ENCODE measurements around the gene CPXCR1.
"Not testable (repeated sequence)": the region's sequence is repeated elsewhere in the genome, so short reads cannot be mapped to it uniquely, and the experiment has no call there.

The CPXCR1 gene

GRCh38 chrX:88746925-88747324, at the start of gene CPXCR1:
TSS of gene CPXCR1 (plus strand) at chrX:88747225. CDS start at chrX:88753415, 6,190 bp downstream.
- Mint-ChIP-seq H3K4me1 (no peaks in the 10 kb centered on the region), H3K36me3 (ENCODE audit: low read depth) (no peaks in the 10 kb centered on the region), H3K27ac (no peak within 1 kb of the TSS), H3K9me3 (no peaks in the 10 kb centered on the region), H3K27me3 (ENCODE audit: low read depth) (no peaks in the 10 kb centered on the region), H3K4me3 (no peak within 1 kb of the TSS)
- no peak for TF ChIP-seq CTCF (IDR thresholded peaks at IDR 0.05; ENCODE audit: unreplicated experiment in 3 of 3)

GRCh38 chrX:88735835-88736234, 11.2 kb upstream of the CPXCR1 start:
- H3K36me3 Mint-ChIP-seq (ENCODE audit: low read depth) = no peaks in the 10 kb centered on the region
- no peak overlapping the region for H3K4me3 Mint-ChIP-seq
- no peak overlapping the region for H3K27ac Mint-ChIP-seq
- no peak for TF ChIP-seq CTCF (IDR thresholded peaks at IDR 0.05; ENCODE audit: unreplicated experiment in 3 of 3)
- no peaks in the 10 kb centered on the region for H3K27me3 Mint-ChIP-seq (ENCODE audit: low read depth)
- no peaks in the 10 kb centered on the region for H3K9me3 Mint-ChIP-seq
- H3K4me1 Mint-ChIP-seq = no peaks in the 10 kb centered on the region

- not testable (repeated sequence) for H3K4me1 Mint-ChIP-seq; H3K27me3 Mint-ChIP-seq (ENCODE audit: low read depth); H3K4me3 Mint-ChIP-seq; H3K27ac Mint-ChIP-seq; H3K36me3 Mint-ChIP-seq (ENCODE audit: low read depth); H3K9me3 Mint-ChIP-seq
Observed at GRCh38 chrX:88746215-88746614, 810 bp upstream of the CPXCR1 start.

- H3K9me3 Mint-ChIP-seq; H3K27ac Mint-ChIP-seq; H3K27me3 Mint-ChIP-seq (ENCODE audit: low read depth); H3K36me3 Mint-ChIP-seq (ENCODE audit: low read depth); H3K4me3 Mint-ChIP-seq; H3K4me1 Mint-ChIP-seq: not testable (repeated sequence)
Observed at GRCh38 chrX:88752339-88752738, 5.3 kb downstream of the CPXCR1 start.

GRCh38 chrX:88789825-88790224, 42.8 kb downstream of the CPXCR1 start:
- H3K27ac Mint-ChIP-seq = no peak overlapping the region
- H3K36me3 Mint-ChIP-seq (ENCODE audit: low read depth) = no peaks in the 10 kb centered on the region
- no peak for TF ChIP-seq CTCF (IDR thresholded peaks at IDR 0.05; ENCODE audit: unreplicated experiment in 3 of 3)
- H3K4me1 Mint-ChIP-seq = no peaks in the 10 kb centered on the region
- H3K27me3 Mint-ChIP-seq (ENCODE audit: low read depth) = no peaks in the 10 kb centered on the region
- no peak overlapping the region for H3K4me3 Mint-ChIP-seq
- peaks cover 14% of the 10 kb centered on the region for H3K9me3 Mint-ChIP-seq

Measured in nephron (organoid).